OCI-LY1 (cell line): ENCODE measurements around the gene TMEM178B.

Experiments
- CTCF ChIP-seq: fragments of 200-600 bp; sonication (generic), shearing (Covaris generic); IDR thresholded peaks from 2 replicates; pipeline ENCODE4 v1.5.1; 2017; ENCODE audit warnings: mild to moderate bottlenecking, antibody characterized with exemption, low read length, moderate library complexity, mixed read lengths
- EZH2 ChIP-seq: fragments of 200-600 bp; sonication (generic), shearing (Covaris generic); IDR thresholded peaks from 2 replicates; pipeline ENCODE4 v1.8.0; 2017; ENCODE audit warnings: borderline replicate concordance, mixed run types, mild to moderate bottlenecking, antibody characterized with exemption, low read length, moderate library complexity, mixed read lengths

GRCh38 chr7:141360416-141360760, 286.5 kb downstream of the TMEM178B start:
- TF ChIP-seq CTCF (no peak), EZH2 (no peak)
